HG03159 (cell line): ENCODE measurements around the gene THRAP3.

Experiments
- ATAC-seq: cut with Tn5 transposase; IDR thresholded peaks from one replicate; pipeline ENCODE4 v1.9.1; 2021; ENCODE audit warnings: mild to moderate bottlenecking, moderate library complexity; ENCODE audit not compliant: unreplicated experiment

The THRAP3 gene

DNA sequence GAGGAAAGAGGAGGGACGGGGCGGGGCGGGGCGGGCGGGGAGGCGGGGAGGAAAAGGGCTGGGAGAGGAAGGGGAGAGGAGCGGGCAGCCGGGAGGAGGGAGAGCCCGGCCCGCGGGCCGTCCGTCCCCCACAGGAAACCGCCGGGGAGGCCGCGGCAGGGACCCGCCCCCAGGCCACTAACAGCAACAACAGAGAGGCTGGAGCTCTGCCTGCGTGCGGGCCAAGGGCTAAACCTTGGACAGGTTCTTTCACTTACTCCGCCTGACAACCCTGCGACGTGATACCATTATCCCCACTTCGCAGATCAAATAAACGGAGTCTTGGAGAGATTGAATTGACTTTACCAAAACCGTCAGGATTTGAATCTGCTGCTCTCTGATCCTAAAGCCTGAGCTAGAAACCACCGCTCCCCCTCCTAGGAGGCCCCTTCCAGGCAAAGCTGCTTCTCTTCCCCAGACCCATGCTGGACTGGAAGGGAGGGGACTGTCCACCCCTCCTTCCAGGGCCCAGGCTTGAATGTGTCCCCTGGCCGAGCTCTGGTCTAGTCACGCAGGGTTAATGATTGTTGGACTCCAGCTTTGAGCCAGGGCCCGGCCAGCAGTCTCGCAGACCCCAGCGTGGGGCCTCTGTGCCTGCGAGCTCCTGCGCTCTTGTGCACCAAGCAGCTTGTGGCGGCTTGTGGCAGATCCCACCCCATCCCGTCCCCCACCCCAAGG is 99.6 kb downstream of the THRAP3 start, which contains the start of gene EVA1B:
Gene EVA1B (minus strand): TSS at position 10 of the 717 bp plus-strand sequence. CDS start 608 bp downstream, outside the sequence.
- ATAC-seq: no peak

DNA sequence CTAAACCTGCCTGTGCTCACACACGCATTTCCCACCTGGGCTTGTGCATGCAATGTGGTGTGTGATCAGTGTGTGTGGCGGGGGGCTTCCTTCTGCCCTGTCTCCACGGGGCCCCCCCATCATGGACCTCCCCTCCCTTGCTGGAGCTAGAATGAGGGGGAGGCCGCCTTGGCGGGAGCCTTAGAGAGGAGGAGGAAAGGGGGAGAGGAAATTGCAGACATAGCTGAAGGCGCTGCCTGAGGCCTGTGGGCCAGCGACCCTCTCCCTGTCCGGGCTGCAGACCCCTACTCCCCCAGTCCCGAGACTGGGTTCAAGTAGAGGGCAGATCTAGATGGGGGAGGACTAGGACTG is 100.1 kb downstream of the THRAP3 start:
- no peak for ATAC-seq

DNA sequence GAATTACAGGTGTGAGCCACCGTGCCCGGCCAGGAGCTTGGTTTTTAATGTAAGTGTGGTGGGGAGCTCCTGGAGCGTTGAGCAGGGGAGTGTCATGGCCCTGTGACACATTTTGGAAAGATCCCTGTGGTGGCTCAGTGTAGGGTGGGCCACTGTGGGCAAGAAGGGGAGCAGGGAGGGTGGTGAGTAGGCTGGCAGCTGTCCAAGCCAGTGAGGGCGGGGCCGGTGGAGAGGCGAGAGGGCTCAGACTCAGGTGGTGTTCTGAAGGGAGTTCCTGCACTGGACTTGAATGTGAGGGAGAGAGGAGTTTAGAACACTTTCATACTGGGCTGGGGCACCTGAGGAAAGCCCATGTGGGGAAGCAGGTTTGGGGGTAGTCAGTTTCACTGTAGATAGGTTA is 102.3 kb downstream of the THRAP3 start:
- ATAC-seq: no peak

DNA sequence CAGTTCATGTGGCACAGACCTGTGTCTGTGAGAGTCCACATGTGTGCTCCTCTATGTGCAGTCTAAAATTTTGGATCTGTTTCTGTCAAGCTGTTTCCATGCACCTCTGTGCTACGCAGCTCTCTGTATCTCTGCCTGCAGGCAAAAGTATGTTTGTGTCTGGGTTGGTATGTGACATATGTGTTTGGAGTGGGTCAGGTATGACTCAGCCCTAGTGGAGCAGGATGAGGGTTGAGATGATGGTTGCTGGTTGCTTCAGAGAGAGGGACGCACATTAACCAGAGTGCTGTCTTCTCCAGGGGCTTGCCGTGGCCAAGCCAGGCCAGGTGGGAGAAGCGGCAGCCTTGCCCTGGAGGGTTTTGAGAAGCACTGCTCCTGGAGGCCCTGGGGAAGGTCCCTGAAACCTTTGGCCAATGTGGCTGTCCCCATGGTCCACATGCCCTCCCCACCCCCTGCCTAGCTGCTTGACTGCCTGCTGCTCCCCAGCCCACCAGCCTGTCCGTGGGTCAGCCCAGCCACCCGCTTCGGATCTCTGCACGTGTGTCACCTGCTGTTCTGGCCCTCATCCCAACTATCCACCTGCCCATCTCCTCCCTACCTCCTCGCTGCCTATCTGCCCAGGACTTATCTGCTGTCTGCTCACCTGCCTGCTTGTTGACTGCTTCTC is 103.3 kb downstream of the THRAP3 start:
- ATAC-seq: no peak

- no peak for ATAC-seq
Observed at GRCh38 chr1:36328088-36328480, 103.8 kb downstream of the THRAP3 start.

DNA sequence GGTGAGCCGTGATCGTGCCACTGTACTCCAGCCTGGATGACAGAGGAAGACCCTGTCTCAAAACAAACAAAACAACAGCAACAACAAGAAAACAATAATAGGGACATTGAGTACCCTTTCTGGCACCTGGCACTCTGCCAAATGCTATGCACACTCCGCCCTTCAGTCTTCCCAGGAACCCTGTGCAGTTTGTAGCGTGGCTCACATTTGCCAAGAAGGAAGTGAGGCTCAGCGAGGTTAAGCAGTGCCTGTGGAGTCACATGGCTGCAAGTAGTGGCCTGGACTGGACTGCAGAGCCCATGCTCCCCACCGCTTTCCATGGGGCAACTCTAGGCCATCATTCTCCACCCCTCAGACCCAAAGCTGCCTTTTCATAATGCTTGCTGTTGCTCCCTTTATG is 104.5 kb downstream of the THRAP3 start:
- ATAC-seq: no peak

GRCh38 chr1:36329817-36330216 is 105.6 kb downstream of the THRAP3 start:
- ATAC-seq: no peak

DNA sequence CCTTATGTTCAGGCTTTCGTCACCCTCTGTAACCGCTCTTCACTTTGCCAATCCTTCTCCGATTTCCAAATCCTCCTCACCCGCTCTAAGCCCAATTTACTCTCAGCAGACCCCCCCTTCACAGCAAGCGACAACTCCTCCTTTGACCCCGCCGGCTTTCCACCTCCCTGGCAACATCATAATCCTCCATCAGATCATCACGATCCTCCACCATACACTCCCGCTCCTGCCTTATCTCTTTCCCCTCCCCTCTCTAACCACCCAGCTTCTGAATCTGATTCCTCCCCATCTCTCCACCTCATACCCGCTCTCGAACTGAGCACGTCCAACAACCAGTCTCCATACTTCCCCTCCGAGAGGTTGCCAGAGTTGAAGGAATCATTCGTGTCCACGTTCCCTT is 106.7 kb downstream of the THRAP3 start:
- no peak for ATAC-seq

DNA sequence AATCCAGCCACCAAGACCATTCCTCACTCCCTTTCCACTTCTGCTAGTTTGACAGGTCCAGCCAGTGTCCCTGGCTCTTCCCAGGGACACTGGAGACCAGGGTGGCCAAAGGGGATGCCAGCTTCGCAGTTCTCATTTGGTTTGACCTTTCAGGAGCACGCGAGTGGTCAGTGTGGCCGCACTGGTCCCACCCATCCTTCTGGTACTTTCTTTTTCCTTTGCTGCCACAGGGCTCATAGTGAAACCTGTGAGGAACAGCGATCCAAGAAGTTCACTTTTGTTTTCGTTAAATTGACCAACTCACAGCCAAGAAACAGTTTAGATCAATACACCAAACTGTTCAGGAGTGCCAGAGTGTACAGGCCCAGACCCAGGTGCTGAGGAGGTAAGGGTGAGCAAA is 113.6 kb downstream of the THRAP3 start:
- ATAC-seq: no peak

- no peak for ATAC-seq
Observed at GRCh38 chr1:36339215-36339614, 115.0 kb downstream of the THRAP3 start.

DNA sequence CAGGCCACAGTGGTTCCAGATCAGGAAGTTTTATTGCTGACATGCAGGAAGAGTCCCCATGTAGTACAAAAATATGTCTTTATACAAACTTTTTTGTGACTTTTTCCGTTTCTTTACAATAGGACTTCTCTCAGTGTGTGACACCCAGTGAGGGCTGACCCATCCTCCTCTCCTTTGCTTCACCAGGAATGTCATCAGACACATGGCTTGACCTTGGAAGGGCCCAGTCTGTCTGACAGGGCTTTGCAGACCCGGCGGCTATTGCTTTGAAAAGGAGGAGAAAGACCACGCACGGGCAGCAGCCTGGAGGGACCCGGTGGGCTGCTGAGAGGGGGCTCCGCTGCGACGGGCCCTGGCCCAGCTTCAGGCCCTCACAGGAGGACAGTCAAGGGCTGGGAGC is 115.4 kb downstream of the THRAP3 start:
- ATAC-seq: no peak

DNA sequence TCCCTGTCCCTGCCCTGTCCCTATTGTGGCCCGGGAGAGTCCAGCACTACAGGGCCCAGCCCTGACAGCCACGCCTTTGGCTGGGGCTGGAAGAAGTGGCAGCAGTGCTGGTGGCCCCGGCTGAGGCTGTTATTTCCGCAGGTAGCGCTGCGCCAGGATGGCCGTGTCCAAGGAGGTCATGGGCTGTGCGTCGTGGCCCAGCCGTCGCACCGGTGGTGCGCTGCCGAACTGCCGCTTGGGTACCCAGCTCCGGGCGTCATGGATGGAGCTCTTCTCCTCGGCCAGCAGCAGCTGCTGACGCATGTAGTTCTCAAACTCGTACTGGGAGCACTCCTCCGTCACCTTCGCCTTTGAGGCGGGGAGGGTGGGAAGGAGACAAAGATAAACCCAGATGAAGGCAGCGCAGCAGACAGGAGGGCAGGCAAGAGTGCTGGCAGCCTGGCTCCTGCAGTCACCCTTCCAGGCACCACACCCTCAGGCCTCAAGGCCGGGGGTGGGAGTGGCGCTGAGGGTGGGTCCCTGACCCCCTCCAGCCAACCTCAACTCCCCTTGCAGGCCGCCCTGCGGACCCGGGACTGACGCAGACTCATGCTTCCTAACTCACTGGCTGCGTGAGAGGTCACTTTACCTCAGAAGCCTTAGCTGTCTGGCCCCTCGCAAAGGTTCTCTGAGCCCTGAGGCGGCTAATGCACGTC is 117.5 kb downstream of the THRAP3 start:
- no peak for ATAC-seq

DNA sequence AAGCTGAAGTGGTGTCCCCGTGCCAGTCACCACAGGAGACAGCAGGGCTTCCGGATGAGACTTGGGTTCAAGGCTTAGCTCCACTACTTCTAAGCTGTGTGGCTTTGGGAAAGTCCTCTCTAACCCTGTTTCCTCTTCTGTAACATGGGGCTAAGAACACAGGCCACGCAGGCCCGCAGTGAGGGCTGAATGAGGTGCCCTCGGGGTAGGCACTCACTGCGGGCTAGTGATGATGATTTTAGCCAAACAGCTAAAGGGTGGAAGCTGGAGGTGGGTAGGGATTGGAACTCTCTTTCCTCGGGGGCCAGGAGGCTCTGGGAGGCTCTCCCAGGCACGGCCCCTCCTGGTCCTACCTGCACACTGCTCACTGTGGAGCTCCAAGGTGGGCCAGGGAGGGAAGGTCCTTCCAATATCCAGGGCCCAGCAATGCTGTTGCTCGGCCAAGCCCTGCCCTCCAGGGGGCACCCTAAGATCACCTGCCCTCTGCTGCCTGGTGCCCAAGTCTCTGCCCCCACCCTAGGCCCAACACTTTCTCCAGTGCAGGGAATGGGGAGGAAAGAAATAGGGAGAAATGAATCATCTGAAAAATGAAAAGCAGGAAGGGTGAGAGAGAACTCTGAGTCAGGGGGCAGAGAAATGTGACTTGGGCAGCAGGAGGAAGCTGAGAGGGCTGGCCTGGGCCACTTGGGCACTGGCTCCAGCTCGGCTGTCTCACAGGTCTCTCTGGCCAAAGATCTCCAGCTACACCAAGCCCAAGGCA is 118.4 kb downstream of the THRAP3 start:
- no peak for ATAC-seq

- no peak for ATAC-seq
Observed at GRCh38 chr1:36343651-36344394, 119.6 kb downstream of the THRAP3 start.

DNA sequence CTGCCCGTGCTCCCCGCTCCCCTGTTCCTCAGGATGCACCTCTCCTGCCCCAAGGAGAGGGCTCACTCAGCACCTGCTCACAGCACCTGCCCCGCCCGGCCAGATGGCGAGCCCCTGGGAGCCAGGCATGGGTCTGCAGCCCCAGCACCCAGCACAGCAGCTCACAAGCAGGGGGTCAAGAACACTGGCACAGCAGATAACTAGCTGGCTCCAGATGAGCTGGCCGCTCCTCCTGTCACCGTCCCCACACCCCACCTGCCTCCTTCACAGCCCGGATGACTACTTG is 120.1 kb downstream of the THRAP3 start:
- ATAC-seq: no peak

DNA sequence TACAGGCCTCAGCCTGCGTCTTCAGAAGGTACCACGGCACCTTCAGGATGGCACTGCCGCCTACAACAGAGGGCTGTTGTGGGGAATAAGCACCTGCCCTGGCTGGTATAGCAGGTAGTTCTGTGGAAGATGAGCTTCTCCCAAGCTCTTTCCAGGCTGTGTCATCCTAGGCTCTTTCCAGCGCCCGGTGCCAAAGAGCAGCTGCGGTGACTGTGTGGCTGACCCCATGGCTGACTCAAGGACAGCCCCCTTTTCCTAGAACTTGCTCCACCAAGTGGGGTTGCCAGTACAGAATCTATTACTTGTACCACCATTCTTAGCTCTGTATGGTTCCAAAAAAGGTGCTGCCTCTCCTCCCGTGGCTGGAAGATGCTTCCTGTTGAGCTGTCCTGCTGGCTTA is 121.1 kb downstream of the THRAP3 start:
- ATAC-seq: no peak

- no peak for ATAC-seq
Observed at GRCh38 chr1:36346741-36347370, 122.6 kb downstream of the THRAP3 start.

- peak; percentile 73 for ATAC-seq
Observed at GRCh38 chr1:36349241-36349671, 125.0 kb downstream of the THRAP3 start.

GRCh38 chr1:36349839-36350238 is 125.6 kb downstream of the THRAP3 start:
- no peak for ATAC-seq

- ATAC-seq: no peak
Observed at GRCh38 chr1:36350659-36351226, 126.5 kb downstream of the THRAP3 start.
